Lower lobe of right lung (tissue), 2 donors: ENCODE results near the gene ZNF652. TPM values are rescaled to one million over a fixed set of nuclear protein-coding genes. Genes with fewer than 3 reads are reported as not detected.
A peak's percentile ranks its signal among the peaks of the same experiment; 100 is the strongest.

ENCODE experiments used
- ATAC-seq, 2 donors: fragments of 200-7000 bp; cut with Tn5 transposase; one replicate each; pipeline ENCODE4 v1.9.1; 2020 to 2022; ENCODE audit warnings: mild to moderate bottlenecking in 2 of 2, moderate library complexity in 2 of 2
- DNase-seq: peaks from one replicate; pipeline ENCODE4 v3.0.0-alpha.2; 2020
- H3K27ac ChIP-seq: fragments of 200-600 bp; one replicate; pipeline ENCODE4 v1.8.0; 2022
- H3K27me3 ChIP-seq: fragments of 200-600 bp; one replicate; pipeline ENCODE4 v1.8.0; 2022; ENCODE audit warnings: low read depth
- H3K36me3 ChIP-seq: fragments of 200-600 bp; one replicate; pipeline ENCODE4 v1.8.0; 2022; ENCODE audit warnings: mild to moderate bottlenecking
- H3K4me1 ChIP-seq: fragments of 200-600 bp; one replicate; pipeline ENCODE4 v1.8.0; 2022
- H3K4me3 ChIP-seq: fragments of 200-600 bp; one replicate; pipeline ENCODE4 v1.8.0; 2022; ENCODE audit warnings: mild to moderate bottlenecking
- H3K9me3 ChIP-seq: fragments of 200-600 bp; one replicate; pipeline ENCODE4 v1.8.0; 2022
- intact Hi-C: fragments of 100-400 bp; cut with DNase I; formaldehyde crosslinking; loops from one replicate; pipeline ENCODE4 v1.11.0; 2022
- total RNA-seq: library from RNA; stranded (reverse); fragmentation: NEBNext Ultra II Directional; extraction: Animal tissue kit (Norgen Biotek cat#: 25700); gene quantifications from one replicate; pipeline ENCODE4 v1.2.1, GENCODE V29; 2021
- TF ChIP-seq, protein P1 (sequence below): fragments of 200-600 bp; IDR thresholded peaks from one replicate; pipeline ENCODE4 v1.8.0; 2022; ENCODE audit warnings: antibody characterized with exemption, mild to moderate bottlenecking
- donor health status: DM: no; HTN: yes; CAD: no; lungs with severe emphysema.

The ZNF652 gene
- total RNA-seq, 1 donor from 2014 or later, result 49.0 TPM

GRCh38 chr17:49318435-49318965 is 43.5 kb downstream of the ZNF652 start:
- no peaks in the 10 kb centered on the region for H3K27me3 ChIP-seq
- H3K27ac ChIP-seq, result no peak overlapping the region
- TF ChIP-seq, protein P1, sequence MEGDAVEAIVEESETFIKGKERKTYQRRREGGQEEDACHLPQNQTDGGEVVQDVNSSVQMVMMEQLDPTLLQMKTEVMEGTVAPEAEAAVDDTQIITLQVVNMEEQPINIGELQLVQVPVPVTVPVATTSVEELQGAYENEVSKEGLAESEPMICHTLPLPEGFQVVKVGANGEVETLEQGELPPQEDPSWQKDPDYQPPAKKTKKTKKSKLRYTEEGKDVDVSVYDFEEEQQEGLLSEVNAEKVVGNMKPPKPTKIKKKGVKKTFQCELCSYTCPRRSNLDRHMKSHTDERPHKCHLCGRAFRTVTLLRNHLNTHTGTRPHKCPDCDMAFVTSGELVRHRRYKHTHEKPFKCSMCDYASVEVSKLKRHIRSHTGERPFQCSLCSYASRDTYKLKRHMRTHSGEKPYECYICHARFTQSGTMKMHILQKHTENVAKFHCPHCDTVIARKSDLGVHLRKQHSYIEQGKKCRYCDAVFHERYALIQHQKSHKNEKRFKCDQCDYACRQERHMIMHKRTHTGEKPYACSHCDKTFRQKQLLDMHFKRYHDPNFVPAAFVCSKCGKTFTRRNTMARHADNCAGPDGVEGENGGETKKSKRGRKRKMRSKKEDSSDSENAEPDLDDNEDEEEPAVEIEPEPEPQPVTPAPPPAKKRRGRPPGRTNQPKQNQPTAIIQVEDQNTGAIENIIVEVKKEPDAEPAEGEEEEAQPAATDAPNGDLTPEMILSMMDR, result no peak
- H3K9me3 ChIP-seq, result no peaks in the 10 kb centered on the region
- peaks cover 12% of the 10 kb centered on the region for H3K36me3 ChIP-seq
- H3K4me1 ChIP-seq, result peaks cover 16% of the 10 kb centered on the region
- intact Hi-C loops, result loop anchor here (10.0 kb wide), 1 partner anchor 76 kb away; no protein-coding TSS in a partner anchor
- ATAC-seq (no peak), DNase-seq (no peak)
- no peak overlapping the region for H3K4me3 ChIP-seq

GRCh38 chr17:49316889-49317675 is 45.0 kb downstream of the ZNF652 start:
- ATAC-seq, result peak; percentile 40 to 58
- peaks cover 23% of the 10 kb centered on the region for H3K36me3 ChIP-seq
- H3K4me3 ChIP-seq, result no peak overlapping the region
- TF ChIP-seq, protein P1, result no peak
- no peak for DNase-seq
- H3K4me1 ChIP-seq, result peaks cover 16% of the 10 kb centered on the region
- no peak overlapping the region for H3K27ac ChIP-seq
- no peaks in the 10 kb centered on the region for H3K27me3 ChIP-seq
- no peaks in the 10 kb centered on the region for H3K9me3 ChIP-seq
- intact Hi-C loops, result loop anchor here (10.0 kb wide), 1 partner anchor 78 kb away; no protein-coding TSS in a partner anchor

DNA sequence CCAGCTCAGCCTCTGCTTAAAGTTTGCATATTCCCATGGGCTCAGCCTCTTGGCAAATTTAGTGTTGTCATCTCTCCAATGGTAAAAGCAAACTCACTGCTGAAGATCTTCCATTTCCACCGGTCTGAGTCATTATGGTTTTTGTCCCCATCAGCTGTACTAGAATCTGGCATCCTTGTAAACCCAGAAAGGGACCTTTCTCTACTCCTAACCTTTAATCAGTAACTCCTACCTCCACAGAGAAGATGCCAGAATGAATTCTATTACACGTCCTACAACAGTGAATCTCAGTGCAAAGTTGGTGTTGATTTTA is 45.8 kb downstream of the ZNF652 start:
- H3K27ac ChIP-seq, result no peak overlapping the region

DNA sequence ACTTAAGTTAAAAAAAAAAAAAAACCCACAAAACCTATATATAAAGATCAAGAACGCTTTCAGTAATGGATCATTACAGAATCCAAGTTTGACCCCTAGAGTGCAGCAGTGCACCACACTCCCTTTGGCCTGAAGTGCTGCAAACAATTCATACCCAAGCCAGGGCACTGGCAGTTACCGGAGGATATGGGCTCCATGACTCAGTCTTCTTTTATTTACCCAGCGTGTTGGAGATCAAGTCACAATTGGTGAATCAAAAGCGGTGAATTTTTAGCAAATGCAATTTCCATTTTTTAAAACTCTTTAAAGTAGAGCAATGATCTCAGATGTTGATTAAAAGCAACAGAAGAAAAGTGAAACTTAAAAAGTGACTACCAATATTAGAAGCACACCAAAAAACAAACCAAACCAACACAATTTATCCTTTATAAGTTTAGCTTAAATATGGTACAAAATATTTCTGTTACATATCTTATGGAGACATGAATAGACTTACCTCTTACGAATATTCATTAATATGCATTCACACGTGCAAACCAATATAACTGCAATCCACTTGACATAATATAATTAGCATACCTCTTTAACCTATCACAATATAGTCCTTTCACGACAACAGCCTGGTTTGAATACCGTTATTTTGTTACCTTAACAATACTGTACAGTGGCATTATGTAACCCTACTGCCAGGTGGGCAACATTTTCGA is 46.3 kb downstream of the ZNF652 start:
- TF ChIP-seq, protein P1, result peak; percentile 80
- H3K9me3 ChIP-seq, result no peaks in the 10 kb centered on the region
- H3K36me3 ChIP-seq, result peaks cover 37% of the 10 kb centered on the region
- ATAC-seq (peak; percentile 97 to 99), DNase-seq (peak; percentile 57)
- intact Hi-C loops, result loop anchor here (10.0 kb wide), 1 partner anchor 79 kb away; no protein-coding TSS in a partner anchor
- H3K4me1 ChIP-seq, result peaks cover 16% of the 10 kb centered on the region
- H3K27ac ChIP-seq, result no peak overlapping the region
- H3K4me3 ChIP-seq, result no peak overlapping the region
- no peaks in the 10 kb centered on the region for H3K27me3 ChIP-seq

More for the DNA sequence above, 45.8 kb downstream of the ZNF652 start:
- H3K36me3 ChIP-seq, result peaks cover 32% of the 10 kb centered on the region
- peaks cover 16% of the 10 kb centered on the region for H3K4me1 ChIP-seq
- TF ChIP-seq, protein P1, result no peak
- H3K27me3 ChIP-seq, result no peaks in the 10 kb centered on the region
- ATAC-seq (no peak), DNase-seq (no peak)
- no peak overlapping the region for H3K4me3 ChIP-seq
- intact Hi-C loops, result loop anchor here (10.0 kb wide), 1 partner anchor 79 kb away; no protein-coding TSS in a partner anchor
- no peaks in the 10 kb centered on the region for H3K9me3 ChIP-seq

DNA sequence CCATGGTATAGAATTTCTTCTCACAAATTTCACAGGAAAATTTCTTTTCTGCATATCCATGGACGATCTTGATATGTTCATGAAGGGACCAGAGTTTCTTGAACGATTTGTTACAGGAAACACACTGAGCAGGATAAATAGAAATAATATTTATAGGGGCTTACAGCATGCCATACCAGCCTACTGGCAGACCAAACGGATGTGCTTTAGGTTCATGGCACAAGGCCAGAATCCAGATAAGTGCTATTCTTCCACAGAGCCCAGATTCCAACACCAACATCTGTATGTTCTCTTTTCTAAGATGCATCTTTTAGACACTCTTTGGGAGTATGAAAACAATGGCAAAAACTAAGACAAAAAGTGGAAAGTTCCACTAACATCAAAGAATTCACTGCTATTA is 49.3 kb downstream of the ZNF652 start:
- ATAC-seq (no peak), DNase-seq (no peak)
- TF ChIP-seq, protein P1, result no peak
- no peak overlapping the region for H3K4me3 ChIP-seq
- H3K27me3 ChIP-seq, result no peaks in the 10 kb centered on the region
- H3K9me3 ChIP-seq, result no peaks in the 10 kb centered on the region
- H3K27ac ChIP-seq, result no peak overlapping the region
- intact Hi-C loops, result loop anchor here (10.0 kb wide), 1 partner anchor 82 kb away; no protein-coding TSS in a partner anchor
- H3K4me1 ChIP-seq, result peaks cover 16% of the 10 kb centered on the region
- peaks cover 57% of the 10 kb centered on the region for H3K36me3 ChIP-seq
